ENCODE measurements around the gene TRIM54.

DNA sequence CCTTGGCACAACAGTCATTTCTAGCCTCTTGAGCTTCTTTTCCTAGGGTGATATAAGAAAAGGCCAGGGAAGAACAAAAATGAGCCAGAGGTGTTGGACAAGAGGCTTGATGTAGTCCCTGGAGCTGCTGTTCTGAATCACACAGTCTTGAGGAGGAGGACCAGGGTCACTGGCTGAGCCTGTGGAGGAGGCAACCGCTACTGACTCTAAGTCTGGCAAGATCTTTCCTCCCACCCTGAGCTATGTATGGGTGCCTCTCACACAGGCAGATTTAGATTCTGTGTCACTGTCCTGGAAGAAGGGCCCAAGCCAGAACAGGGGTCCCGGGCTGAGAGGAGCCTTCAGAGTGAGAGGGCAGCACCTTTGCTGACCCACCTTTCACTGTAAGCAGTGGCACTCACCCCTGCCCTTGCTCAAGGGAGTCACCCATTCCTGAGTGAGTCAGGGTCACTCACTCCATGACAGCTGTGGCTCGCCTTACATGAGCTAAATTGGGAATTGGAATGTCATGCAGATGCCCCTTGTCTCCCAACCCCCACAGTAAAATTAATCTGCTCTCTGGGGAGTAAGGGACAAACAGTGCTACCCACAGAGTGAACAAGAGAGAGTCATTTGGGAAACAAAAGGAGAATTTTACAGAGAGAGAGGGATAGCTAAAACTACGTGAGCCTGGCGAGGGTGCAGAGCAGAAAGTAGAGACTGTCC lies at the start of gene TRIM54:
- TF ChIP-seq SCRT2 (tag by site-specific recombination; IDR thresholded peaks at IDR 0.05) (no peak), ZEB2 (tag by site-specific recombination; IDR thresholded peaks at IDR 0.05) (no peak), ZNF274 (IDR thresholded peaks at IDR 0.05; ENCODE audit: low read length) (no peak), ZNF274 (tag by site-specific recombination; IDR thresholded peaks at IDR 0.05; ENCODE audit: borderline replicate concordance) (no peak), ZNF670 (tag by site-specific recombination; IDR thresholded peaks at IDR 0.05; ENCODE audit: low read depth) (no peak), RBAK (tag by site-specific recombination; IDR thresholded peaks at IDR 0.05) (no peak), ZNF501 (tag by site-specific recombination; IDR thresholded peaks at IDR 0.05) (no peak), KLF1 (tag by site-specific recombination; IDR thresholded peaks at IDR 0.05) (no peak), ZBTB7A (tag by site-specific recombination; IDR thresholded peaks at IDR 0.05; ENCODE audit: low read depth) (no peak)
- TF ChIP-seq, protein P1, sequence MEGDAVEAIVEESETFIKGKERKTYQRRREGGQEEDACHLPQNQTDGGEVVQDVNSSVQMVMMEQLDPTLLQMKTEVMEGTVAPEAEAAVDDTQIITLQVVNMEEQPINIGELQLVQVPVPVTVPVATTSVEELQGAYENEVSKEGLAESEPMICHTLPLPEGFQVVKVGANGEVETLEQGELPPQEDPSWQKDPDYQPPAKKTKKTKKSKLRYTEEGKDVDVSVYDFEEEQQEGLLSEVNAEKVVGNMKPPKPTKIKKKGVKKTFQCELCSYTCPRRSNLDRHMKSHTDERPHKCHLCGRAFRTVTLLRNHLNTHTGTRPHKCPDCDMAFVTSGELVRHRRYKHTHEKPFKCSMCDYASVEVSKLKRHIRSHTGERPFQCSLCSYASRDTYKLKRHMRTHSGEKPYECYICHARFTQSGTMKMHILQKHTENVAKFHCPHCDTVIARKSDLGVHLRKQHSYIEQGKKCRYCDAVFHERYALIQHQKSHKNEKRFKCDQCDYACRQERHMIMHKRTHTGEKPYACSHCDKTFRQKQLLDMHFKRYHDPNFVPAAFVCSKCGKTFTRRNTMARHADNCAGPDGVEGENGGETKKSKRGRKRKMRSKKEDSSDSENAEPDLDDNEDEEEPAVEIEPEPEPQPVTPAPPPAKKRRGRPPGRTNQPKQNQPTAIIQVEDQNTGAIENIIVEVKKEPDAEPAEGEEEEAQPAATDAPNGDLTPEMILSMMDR (tag by site-specific recombination; IDR thresholded peaks at IDR 0.05): no peak
- TF ChIP-seq, protein P2, sequence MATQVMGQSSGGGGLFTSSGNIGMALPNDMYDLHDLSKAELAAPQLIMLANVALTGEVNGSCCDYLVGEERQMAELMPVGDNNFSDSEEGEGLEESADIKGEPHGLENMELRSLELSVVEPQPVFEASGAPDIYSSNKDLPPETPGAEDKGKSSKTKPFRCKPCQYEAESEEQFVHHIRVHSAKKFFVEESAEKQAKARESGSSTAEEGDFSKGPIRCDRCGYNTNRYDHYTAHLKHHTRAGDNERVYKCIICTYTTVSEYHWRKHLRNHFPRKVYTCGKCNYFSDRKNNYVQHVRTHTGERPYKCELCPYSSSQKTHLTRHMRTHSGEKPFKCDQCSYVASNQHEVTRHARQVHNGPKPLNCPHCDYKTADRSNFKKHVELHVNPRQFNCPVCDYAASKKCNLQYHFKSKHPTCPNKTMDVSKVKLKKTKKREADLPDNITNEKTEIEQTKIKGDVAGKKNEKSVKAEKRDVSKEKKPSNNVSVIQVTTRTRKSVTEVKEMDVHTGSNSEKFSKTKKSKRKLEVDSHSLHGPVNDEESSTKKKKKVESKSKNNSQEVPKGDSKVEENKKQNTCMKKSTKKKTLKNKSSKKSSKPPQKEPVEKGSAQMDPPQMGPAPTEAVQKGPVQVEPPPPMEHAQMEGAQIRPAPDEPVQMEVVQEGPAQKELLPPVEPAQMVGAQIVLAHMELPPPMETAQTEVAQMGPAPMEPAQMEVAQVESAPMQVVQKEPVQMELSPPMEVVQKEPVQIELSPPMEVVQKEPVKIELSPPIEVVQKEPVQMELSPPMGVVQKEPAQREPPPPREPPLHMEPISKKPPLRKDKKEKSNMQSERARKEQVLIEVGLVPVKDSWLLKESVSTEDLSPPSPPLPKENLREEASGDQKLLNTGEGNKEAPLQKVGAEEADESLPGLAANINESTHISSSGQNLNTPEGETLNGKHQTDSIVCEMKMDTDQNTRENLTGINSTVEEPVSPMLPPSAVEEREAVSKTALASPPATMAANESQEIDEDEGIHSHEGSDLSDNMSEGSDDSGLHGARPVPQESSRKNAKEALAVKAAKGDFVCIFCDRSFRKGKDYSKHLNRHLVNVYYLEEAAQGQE (tag by site-specific recombination; IDR thresholded peaks at IDR 0.05): no peak
- TF ChIP-seq, protein P3, sequence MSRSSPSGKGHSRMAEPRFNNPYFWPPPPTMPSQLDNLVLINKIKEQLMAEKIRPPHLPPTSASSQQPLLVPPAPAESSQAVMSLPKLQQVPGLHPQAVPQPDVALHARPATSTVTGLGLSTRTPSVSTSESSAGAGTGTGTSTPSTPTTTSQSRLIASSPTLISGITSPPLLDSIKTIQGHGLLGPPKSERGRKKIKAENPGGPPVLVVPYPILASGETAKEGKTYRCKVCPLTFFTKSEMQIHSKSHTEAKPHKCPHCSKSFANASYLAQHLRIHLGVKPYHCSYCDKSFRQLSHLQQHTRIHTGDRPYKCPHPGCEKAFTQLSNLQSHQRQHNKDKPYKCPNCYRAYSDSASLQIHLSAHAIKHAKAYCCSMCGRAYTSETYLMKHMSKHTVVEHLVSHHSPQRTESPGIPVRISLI (tag by site-specific recombination; IDR thresholded peaks at IDR 0.05): no peak
